A549 (cell line): ENCODE data around the gene NACA.

ENCODE experiments used
- CHD2 ChIP-seq: fragments of 150-350 bp; IDR thresholded peaks from 2 replicates; pipeline ENCODE4 v1.6.1; 2014; ENCODE audit warnings: low read length; ENCODE audit not compliant: partially characterized antibody
- PHF8 ChIP-seq: fragments of 200-600 bp; sonication (generic); IDR thresholded peaks from 2 replicates; pipeline ENCODE4 v1.6.1; 2016; ENCODE audit warnings: low read depth, mild to moderate bottlenecking, antibody characterized with exemption, moderate library complexity, borderline replicate concordance
- TF ChIP-seq, protein P1 (sequence below): fragments of 200-600 bp; sonication (generic); IDR thresholded peaks from 2 replicates; pipeline ENCODE4 v1.6.1; 2016; ENCODE audit warnings: antibody characterized with exemption, mild to moderate bottlenecking, moderate library complexity

- TF ChIP-seq PHF8 (no peak), CHD2 (no peak)
- TF ChIP-seq, protein P1, sequence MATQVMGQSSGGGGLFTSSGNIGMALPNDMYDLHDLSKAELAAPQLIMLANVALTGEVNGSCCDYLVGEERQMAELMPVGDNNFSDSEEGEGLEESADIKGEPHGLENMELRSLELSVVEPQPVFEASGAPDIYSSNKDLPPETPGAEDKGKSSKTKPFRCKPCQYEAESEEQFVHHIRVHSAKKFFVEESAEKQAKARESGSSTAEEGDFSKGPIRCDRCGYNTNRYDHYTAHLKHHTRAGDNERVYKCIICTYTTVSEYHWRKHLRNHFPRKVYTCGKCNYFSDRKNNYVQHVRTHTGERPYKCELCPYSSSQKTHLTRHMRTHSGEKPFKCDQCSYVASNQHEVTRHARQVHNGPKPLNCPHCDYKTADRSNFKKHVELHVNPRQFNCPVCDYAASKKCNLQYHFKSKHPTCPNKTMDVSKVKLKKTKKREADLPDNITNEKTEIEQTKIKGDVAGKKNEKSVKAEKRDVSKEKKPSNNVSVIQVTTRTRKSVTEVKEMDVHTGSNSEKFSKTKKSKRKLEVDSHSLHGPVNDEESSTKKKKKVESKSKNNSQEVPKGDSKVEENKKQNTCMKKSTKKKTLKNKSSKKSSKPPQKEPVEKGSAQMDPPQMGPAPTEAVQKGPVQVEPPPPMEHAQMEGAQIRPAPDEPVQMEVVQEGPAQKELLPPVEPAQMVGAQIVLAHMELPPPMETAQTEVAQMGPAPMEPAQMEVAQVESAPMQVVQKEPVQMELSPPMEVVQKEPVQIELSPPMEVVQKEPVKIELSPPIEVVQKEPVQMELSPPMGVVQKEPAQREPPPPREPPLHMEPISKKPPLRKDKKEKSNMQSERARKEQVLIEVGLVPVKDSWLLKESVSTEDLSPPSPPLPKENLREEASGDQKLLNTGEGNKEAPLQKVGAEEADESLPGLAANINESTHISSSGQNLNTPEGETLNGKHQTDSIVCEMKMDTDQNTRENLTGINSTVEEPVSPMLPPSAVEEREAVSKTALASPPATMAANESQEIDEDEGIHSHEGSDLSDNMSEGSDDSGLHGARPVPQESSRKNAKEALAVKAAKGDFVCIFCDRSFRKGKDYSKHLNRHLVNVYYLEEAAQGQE = no peak
These were observed 1.0 kb downstream of the NACA start for GRCh38 chr12:56723889-56724700.
